Activated naive CD4-positive, alpha-beta T cell treated with anti-CD3 and anti-CD28 coated beads, Interleukin-2, amount 50 U/mL, for 16 hours (primary cell): ENCODE data around the gene HECW1.
"Not testable (repeated sequence)": the region's sequence is repeated elsewhere in the genome, so short reads cannot be mapped to it uniquely, and the experiment has no call there.

Source experiments
- DNase-seq: peaks from one replicate; pipeline ENCODE4 v3.0.0-alpha.2; 2020

HECW1 gene

GRCh38 chr7:43479042-43479441, 366.6 kb downstream of the HECW1 start:
- no peak for DNase-seq

- no peak for DNase-seq
Observed at GRCh38 chr7:43479543-43479942, 367.1 kb downstream of the HECW1 start.

DNA sequence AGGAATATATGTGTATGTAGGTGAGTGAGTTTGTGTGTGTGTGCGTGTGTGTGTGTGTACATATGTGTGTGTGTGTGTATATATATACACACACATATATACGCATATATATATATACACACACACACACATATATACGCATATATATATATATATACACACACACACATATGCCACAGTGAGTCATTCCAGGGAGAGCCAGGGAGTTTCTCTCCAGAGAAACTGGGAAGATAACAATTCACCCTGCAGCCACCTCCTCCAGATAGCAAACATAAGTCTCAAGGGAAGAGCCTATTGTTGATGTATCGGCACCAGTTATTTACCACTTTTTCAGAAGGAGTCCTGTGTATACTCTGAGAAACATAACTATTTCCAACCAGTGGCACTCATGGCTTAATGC, 368.1 kb downstream of the HECW1 start:
- no peak for DNase-seq

DNA sequence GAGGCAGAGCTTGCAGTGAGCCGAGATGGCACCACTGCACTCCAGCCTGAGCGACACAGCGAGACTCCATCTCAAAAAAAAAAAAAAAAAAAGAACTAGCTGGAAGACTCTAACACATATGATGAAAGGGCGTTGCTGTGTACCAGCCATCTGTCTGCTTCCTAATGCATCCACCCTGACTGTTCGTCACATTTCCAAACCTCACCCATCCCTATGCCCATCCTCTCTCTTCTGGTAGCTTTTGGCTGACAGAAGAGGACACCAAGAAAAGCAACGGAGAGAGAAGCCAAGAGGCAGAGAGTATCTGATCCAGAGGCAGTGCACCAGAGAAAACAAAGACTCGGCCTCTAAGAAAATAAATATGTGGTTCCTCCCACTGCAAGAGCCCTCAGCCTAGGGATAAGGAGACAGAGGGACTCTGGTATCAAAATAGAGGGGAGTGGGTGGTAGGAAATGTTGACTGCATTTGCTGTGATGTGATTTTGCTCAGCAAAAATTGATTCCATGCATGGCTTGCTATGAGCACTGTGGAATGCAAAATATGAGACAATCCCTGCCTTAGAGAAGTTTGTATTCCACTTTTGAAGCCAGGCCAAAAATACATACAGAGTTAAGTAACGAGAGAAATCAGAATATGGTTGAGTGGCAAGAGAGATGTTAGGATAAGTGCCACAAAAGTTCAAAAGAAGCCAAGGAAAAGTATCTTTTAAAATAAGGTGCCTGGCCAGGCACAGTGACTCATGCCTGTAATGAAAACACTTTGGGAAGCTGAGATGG, 369.6 kb downstream of the HECW1 start:
- DNase-seq: no peak

DNA sequence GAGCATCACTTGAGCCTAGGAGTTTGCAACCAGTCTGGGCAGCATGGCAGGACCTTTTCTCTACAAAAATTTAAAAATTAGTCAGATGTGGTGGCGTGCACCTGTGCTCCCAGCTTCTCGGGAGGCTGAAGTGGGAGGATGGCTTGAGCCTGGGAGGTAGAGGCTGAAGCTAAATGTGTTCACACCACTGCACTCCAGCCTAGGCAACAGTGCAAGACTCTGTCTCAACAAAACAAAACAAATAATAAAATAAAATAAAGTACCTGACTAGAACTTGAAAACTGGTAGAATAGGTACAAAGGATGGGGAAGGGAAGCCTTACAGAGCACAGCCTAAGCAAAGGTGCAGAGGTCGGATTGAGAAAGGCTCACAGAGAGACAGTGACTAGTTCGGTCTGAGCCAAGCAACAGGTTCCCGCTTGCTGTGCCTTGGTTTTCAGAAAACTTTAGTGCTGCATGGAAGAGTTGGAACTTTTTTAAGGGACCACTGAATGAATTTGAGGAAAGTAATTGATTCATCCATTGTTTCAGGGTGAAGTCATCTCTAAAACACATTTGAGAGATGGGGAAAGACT, 370.3 kb downstream of the HECW1 start:
- no peak for DNase-seq

DNA sequence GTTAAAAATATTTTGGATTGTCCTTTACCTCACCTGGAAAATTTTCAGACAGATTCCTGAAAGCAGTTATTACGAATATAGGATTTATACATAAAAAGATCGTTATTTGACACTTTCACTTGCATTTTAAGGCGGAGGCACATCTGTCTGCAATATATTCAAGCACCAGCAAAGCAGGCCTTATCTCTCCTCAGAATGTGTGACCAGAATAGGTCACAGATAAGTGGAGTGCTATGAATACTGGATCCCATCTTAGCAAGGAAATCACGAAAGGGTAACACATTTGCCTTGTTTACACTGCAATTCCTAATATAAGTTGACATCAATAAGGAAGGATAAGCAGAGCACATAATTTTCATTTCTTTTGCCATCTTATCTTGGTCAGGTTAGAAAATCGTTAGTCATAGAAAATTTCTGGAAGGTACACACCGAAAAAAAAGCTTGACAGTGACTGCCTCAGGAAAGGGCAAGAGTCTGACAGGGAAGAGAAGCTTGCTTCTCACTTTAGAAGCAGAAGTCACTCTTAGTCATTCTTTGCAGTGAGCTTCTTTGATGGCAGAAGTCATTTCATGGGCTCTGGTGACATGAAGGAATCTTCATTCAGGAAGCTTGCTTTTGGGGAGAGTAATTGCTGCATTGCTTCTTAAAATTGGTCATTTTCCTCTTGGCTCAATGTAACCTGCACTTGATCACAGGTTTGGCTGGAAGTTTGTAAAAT, 372.4 kb downstream of the HECW1 start:
- no peak for DNase-seq

- DNase-seq: no peak
Observed at GRCh38 chr7:43485580-43485979, 373.1 kb downstream of the HECW1 start.

GRCh38 chr7:43486008-43486407, 373.6 kb downstream of the HECW1 start:
- DNase-seq: not testable (repeated sequence)

GRCh38 chr7:43486634-43487033, 374.2 kb downstream of the HECW1 start:
- DNase-seq: no peak

- no peak for DNase-seq
Observed at GRCh38 chr7:43487731-43488073, 375.3 kb downstream of the HECW1 start.

DNA sequence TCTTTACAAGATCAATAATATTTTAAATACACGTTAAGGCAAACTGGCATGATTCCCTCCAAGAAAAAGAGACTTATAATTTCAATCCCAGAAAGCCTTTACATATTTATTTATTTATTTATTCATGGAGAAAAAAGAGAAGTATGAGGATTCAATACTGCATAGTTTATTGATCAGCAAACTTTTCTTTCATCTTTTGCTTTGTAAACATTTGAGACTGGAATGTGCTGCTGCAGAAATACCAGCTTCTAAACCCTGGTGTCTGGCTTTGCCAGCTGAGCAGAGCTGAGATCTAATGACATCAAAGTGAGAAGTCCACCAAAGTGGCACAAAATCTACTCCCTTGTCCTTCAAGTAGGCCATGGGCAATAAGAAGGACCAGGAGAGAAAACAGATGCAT, 376.8 kb downstream of the HECW1 start:
- no peak for DNase-seq

GRCh38 chr7:43490016-43490415, 377.6 kb downstream of the HECW1 start:
- DNase-seq: no peak

- no peak for DNase-seq
Observed at GRCh38 chr7:43491123-43491522, 378.7 kb downstream of the HECW1 start.

DNA sequence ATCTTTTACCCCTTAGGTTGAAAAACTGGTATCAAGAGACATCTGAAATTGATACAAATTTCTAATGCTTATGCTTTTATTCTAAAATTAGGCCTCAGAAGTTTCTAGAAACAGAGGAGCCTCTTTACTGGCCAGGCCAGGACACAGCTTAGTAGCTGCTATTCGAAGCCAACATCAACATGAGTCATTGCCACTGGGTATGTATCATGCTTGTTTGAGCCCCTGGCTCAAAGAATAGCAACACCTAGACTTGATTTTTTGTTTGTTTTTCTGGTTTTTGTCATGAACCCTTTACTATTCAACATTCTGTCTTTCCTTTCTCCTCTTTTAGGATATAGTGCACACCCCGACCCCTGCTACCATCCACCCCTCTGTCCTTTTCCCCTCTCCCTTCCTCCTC, 379.5 kb downstream of the HECW1 start:
- no peak for DNase-seq

DNA sequence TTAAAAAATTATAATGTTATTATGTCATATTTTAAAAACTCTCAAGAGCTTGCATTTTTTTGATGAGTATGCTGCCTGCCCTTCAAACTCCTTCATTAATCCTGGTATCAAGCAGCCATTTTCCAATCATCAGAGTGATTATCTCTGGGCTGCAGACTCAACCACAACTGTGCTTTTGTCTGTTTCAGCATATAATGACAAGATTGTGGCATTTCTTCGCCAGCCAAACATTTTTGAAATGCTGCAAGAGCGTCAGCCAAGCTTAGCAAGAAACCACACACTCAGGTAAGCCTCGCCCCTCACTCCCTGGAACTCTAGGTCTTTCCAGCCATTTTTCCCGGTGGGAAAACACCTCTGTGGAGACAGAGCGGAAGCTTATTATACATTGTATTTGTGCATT, 380.4 kb downstream of the HECW1 start:
- no peak for DNase-seq

DNA sequence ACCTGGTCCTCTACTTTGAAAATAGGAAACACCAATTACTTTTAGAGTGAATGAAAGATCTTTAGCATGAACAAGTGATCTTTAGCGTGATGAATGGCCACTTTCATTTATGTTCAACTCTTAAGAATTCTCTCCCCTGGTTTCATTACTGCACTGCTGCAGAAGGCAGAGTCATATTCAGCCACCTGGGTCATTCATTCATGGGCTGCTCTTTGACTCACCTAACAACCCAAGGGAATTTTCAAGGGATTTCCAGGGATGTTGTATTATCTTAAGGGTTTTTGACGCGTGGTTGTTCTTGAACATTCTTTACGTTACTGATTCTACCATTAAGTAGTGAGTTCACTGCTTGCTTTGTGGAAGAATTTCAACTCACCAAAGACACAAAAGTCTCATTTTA, 383.1 kb downstream of the HECW1 start:
- no peak for DNase-seq

DNA sequence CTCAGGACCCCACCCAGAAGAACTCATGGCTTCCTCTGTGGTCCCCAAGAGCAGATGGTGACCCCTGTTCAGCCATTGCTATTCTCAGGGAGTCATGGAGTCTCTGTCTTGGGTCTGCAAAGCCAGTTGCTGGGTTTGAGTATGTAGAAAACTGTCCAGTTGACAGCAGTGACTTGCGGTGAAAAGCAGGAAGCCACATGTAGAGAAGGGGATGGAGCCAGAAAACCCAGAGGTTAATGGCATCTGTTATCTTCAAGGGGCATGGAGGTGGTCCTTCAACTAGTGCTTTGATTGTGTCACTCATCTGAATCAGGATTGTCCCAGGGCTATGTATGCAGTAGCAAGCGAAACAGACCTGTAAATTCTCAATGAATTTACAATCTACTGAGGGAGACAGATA, 384.1 kb downstream of the HECW1 start:
- DNase-seq: no peak

GRCh38 chr7:43501870-43502269, 389.4 kb downstream of the HECW1 start:
- no peak for DNase-seq

DNA sequence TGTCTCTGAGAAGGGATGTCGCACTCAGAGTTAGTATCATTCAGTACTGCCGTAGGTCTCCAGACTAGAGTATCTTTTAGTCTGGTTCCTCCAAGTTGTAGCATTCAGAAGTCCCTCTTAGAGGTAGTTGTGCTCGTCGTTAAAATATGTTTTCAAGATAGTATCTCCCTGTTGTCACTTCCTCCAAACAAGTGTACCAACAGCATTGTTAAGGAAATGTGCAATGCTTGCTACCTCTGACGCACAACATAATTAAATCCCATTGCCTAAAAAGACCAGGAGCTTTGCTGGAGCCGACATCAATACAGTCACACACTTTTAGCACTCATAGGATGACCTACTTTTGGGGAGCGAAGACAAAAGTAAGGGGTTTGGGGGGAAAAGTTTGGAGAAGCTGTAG, 390.5 kb downstream of the HECW1 start:
- DNase-seq: no peak

- no peak for DNase-seq
Observed at GRCh38 chr7:43505412-43505811, 393.0 kb downstream of the HECW1 start.

DNA sequence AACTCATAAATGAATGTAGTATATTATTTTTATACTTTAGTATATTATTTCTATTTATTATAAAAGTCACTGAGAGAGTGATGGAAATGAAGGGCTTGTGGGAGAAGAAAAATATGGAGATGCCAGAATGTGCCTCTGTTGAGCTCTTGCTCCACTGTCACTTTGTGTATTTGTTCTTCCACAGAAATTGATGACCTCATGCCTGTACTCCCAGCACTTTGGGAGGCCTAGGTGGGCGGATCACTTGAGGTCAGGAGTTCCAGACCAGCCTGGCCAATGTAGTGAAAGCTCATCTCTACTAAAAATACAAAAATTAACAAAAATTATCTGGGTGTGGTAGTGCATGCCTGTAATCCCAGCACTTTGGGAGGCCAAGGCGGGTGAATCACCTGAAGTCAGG, 394.0 kb downstream of the HECW1 start:
- DNase-seq: no peak

- no peak for DNase-seq
Observed at GRCh38 chr7:43508461-43508860, 396.0 kb downstream of the HECW1 start.

- DNase-seq: no peak
Observed at GRCh38 chr7:43509906-43510305, 397.5 kb downstream of the HECW1 start.

DNA sequence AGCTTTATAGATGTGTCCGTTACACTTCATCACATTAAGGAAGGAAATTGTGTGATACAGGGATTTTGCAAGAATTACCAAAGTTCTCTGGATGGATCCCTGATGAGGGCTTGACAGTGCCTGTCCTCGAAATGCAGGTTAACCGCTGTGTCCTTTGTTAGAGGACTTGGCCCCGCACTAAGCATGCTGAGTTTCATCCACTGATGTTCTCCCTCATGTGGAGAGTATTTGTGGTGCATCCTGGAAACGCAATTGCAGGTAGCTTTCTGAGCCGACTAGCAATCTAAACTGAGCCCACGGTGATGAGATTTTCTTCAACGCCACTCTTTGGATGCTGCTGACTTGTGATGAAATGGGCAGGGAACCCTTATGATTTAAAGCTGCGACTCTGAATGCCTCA, 398.6 kb downstream of the HECW1 start:
- no peak for DNase-seq
